ENCODE measurements around the gene NXT1. TPM values are rescaled to one million over a fixed set of nuclear protein-coding genes. Genes with fewer than 3 reads are reported as not detected.

Gene NXT1
- total RNA-seq, 3 donors from 2014 or later (not counting 1 experiment from before 2014, with no cell fraction given): 47.4 to 61.8 (median 56.3) TPM

GRCh38 chr20:23335521-23335920, 15.1 kb upstream of the NXT1 start:
- 89% methylated on average over 5 of the region's 5 CpGs for WGBS (ENCODE audit: insufficient coverage)
- no peak for TF ChIP-seq CTCF (IDR thresholded peaks at IDR 0.05)
- no peaks in the 10 kb centered on the region for H3K4me1 ChIP-seq (ENCODE audit: control insufficient read depth, insufficient read depth, low read length)
- no peaks in the 10 kb centered on the region for H3K9me3 Mint-ChIP-seq
- H3K4me3 Mint-ChIP-seq: no peak overlapping the region
- H3K36me3 ChIP-seq (ENCODE audit: control insufficient read depth, insufficient read depth, low read length): no peaks in the 10 kb centered on the region
- H3K4me3 ChIP-seq (ENCODE audit: low read length): no peak overlapping the region
- peaks cover 0 to 6% of the 10 kb centered on the region in 2 donors for H3K4me1 Mint-ChIP-seq
- no peak overlapping the region for H3K27ac ChIP-seq (ENCODE audit: low read length)
- no peaks in the 10 kb centered on the region for H3K9me3 ChIP-seq (ENCODE audit: control insufficient read depth, insufficient read depth, low read length)
- H3K27me3 Mint-ChIP-seq (ENCODE audit: low read depth in 2 of 2): peaks cover 7 to 8% of the 10 kb centered on the region in 2 donors
- intact Hi-C loops (cut with micrococcal nuclease): no loop called here
- H3K27me3 ChIP-seq (ENCODE audit: control insufficient read depth, insufficient read depth, low read length): no peaks in the 10 kb centered on the region
- ATAC-seq (no peak), DNase-seq (no peak)
- H3K36me3 Mint-ChIP-seq: no peaks in the 10 kb centered on the region
- H3K27ac Mint-ChIP-seq: no peak overlapping the region

DNA sequence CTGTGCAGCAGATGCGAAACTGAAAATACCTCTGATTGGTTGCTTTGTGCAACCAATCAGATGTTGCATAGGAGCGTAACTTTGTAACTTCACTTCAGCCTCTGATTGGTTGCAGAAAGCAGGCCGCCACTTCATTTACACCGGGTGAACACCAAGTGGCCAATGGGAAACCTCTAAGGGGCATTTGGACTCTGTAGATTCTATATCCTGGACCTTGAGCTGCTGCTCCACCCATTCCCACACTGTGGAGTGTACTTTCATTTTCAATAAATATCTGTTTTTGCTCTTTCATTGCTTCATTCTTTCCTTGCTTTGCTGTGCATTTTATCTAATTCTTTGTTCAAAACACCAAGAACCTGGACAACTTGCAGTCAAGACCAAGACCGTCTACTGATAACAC, 14.1 kb upstream of the NXT1 start:
- Histone ChIP-seq H3K4me1 (ENCODE audit: control insufficient read depth, insufficient read depth, low read length) (no peaks in the 10 kb centered on the region), H3K27ac (ENCODE audit: low read length) (no peak overlapping the region), H3K9me3 (ENCODE audit: control insufficient read depth, insufficient read depth, low read length) (no peaks in the 10 kb centered on the region), H3K27me3 (ENCODE audit: control insufficient read depth, insufficient read depth, low read length) (no peaks in the 10 kb centered on the region), H3K36me3 (ENCODE audit: control insufficient read depth, insufficient read depth, low read length) (no peaks in the 10 kb centered on the region), H3K4me3 (ENCODE audit: low read length) (no peak overlapping the region)
- ATAC-seq: no peak
- intact Hi-C loops (cut with micrococcal nuclease): no loop called here
- peaks cover 0 to 6% of the 10 kb centered on the region in 2 donors for H3K4me1 Mint-ChIP-seq
- H3K36me3 Mint-ChIP-seq: no peaks in the 10 kb centered on the region
- no peak overlapping the region for H3K4me3 Mint-ChIP-seq
- no peak for TF ChIP-seq CTCF (IDR thresholded peaks at IDR 0.05)
- H3K27me3 Mint-ChIP-seq (ENCODE audit: low read depth in 2 of 2): peaks cover 3 to 8% of the 10 kb centered on the region in 2 donors
- no peak for DNase-seq
- no peak overlapping the region for H3K27ac Mint-ChIP-seq
- no peaks in the 10 kb centered on the region for H3K9me3 Mint-ChIP-seq
- 95% methylated on average over 5 of the region's 5 CpGs for WGBS (ENCODE audit: insufficient coverage)

DNA sequence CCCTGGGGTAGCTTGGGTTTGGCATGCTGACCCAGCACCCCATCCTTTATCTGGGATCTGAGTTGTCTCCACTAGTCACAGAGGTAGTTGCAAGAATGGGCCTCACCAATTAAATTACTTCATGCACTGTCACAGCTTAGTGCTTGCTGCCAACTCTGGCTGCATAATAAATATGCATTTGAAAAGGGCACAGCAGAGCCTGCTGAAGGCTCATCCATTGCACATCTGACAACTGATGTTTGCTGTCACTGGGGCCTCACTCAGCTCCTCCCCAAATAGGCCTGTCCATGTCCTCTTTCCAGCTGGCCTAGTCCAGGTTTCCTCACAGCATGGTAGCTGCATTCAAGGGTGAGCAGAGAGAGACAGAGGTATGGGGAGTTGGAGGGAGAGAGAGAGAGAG, 13.3 kb upstream of the NXT1 start:
- H3K27me3 Mint-ChIP-seq (ENCODE audit: low read depth in 2 of 2): peaks cover 3 to 8% of the 10 kb centered on the region in 2 donors
- ATAC-seq (no peak), DNase-seq (no peak)
- intact Hi-C loops (cut with micrococcal nuclease): no loop called here
- H3K27ac Mint-ChIP-seq: no peak overlapping the region
- no peak overlapping the region for H3K4me3 Mint-ChIP-seq
- Histone ChIP-seq H3K4me1 (ENCODE audit: control insufficient read depth, insufficient read depth, low read length) (no peaks in the 10 kb centered on the region), H3K27me3 (ENCODE audit: control insufficient read depth, insufficient read depth, low read length) (no peaks in the 10 kb centered on the region), H3K36me3 (ENCODE audit: control insufficient read depth, insufficient read depth, low read length) (no peaks in the 10 kb centered on the region), H3K4me3 (ENCODE audit: low read length) (no peak overlapping the region), H3K27ac (ENCODE audit: low read length) (no peak overlapping the region), H3K9me3 (ENCODE audit: control insufficient read depth, insufficient read depth, low read length) (no peaks in the 10 kb centered on the region)
- no peaks in the 10 kb centered on the region for H3K9me3 Mint-ChIP-seq
- H3K4me1 Mint-ChIP-seq: peaks cover 0 to 6% of the 10 kb centered on the region in 2 donors
- no peaks in the 10 kb centered on the region for H3K36me3 Mint-ChIP-seq
- TF ChIP-seq CTCF (IDR thresholded peaks at IDR 0.05): no peak

DNA sequence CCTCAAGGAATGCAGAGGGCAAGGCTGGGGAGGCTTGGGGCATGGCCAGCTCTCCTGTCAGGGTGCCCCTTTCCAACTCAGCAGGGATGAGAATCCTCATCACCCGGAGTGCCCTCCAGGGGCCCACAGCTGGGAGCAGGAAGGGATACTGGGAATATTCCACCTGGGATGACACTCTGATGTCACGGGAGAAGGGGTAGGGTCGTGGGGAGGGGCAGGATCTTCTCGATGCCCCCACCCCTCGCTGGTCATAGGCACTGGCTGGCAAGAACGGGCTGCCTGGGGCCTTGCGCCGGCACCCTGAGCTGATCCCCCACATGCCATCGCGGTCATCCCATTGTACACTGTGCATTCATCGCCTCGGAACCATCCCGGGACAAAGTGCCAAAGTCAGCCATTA, 10.6 kb upstream of the NXT1 start:
- Mint-ChIP-seq H3K4me3 (no peak overlapping the region), H3K27me3 (ENCODE audit: low read depth in 2 of 2) (peaks cover 0 to 3% of the 10 kb centered on the region in 2 donors), H3K4me1 (no peaks in the 10 kb centered on the region), H3K27ac (no peak overlapping the region), H3K36me3 (no peaks in the 10 kb centered on the region), H3K9me3 (no peaks in the 10 kb centered on the region)
- no peaks in the 10 kb centered on the region for H3K9me3 ChIP-seq (ENCODE audit: control insufficient read depth, insufficient read depth, low read length)
- no peak for TF ChIP-seq CTCF (IDR thresholded peaks at IDR 0.05)
- intact Hi-C loops (cut with micrococcal nuclease): loop anchor here (10.0 kb wide), 1 partner anchor 1535 kb away; no protein-coding TSS in a partner anchor
- DNase-seq (no peak), ATAC-seq (no peak)
- no peaks in the 10 kb centered on the region for H3K4me1 ChIP-seq (ENCODE audit: control insufficient read depth, insufficient read depth, low read length)
- no peak overlapping the region for H3K27ac ChIP-seq (ENCODE audit: low read length)
- H3K4me3 ChIP-seq (ENCODE audit: low read length): no peak overlapping the region
- H3K36me3 ChIP-seq (ENCODE audit: control insufficient read depth, insufficient read depth, low read length): no peaks in the 10 kb centered on the region
- WGBS (ENCODE audit: insufficient coverage): 83% methylated on average over 13 of the region's 13 CpGs
- H3K27me3 ChIP-seq (ENCODE audit: control insufficient read depth, insufficient read depth, low read length): no peaks in the 10 kb centered on the region
